Thyroid gland (tissue), 4 donors: ENCODE results near the gene DDX56. TPM values are rescaled to one million over a fixed set of nuclear protein-coding genes. Genes with fewer than 3 reads are reported as not detected.

Experiments
- DNase-seq, 2 donors: peaks; one replicate each; pipeline ENCODE4 v3.0.0-alpha.2; 2019
- H3K27ac ChIP-seq, 3 donors: fragments of 200-600 bp; sonication (generic); 1 replicate in 2 of 3; 2 replicates in 1 of 3; pipeline ENCODE4 v1.5.1; 2016 to 2019; ENCODE audit warnings: mild to moderate bottlenecking in 1 of 3, moderate library complexity in 1 of 3
- H3K27me3 ChIP-seq: fragments of 200-600 bp; sonication (generic); one replicate; pipeline ENCODE4 v1.5.1; 2019
- H3K36me3 ChIP-seq, 2 donors: fragments of 200-600 bp; sonication (generic); one replicate each; pipeline ENCODE4 v1.5.1; 2016 to 2019
- H3K4me1 ChIP-seq, 2 donors: fragments of 200-600 bp; sonication (generic); one replicate each; pipeline ENCODE4 v1.5.1; 2017 to 2019
- H3K4me3 ChIP-seq, 3 donors: fragments of 200-600 bp; sonication (generic); replicated peaks in 1 of 3; 1 replicate in 2 of 3; 2 replicates in 1 of 3; pipeline ENCODE4 v1.5.1; 2016; ENCODE audit warnings: mild to moderate bottlenecking in 1 of 3
- H3K9me3 ChIP-seq: fragments of 200-600 bp; sonication (generic); one replicate; pipeline ENCODE4 v1.5.1; 2017
- POLR2A ChIP-seq, 2 donors: fragments of 450-650 bp; IDR thresholded peaks; one replicate each; pipeline ENCODE4 v1.6.1; 2017; ENCODE audit warnings: antibody characterized with exemption in 2 of 2, mild to moderate bottlenecking in 2 of 2, moderate library complexity in 1 of 2
- WGBS, 2 donors: methylation state at CpG; one replicate each; pipeline ENCODE4 v1.1.5; 2017; 5-methylcytosine and 5-hydroxymethylcytosine counted together
- intact Hi-C: fragments of 100-400 bp; cut with DNase I; formaldehyde crosslinking; loops from one replicate; pipeline ENCODE4 v1.15.1; 2023
- total RNA-seq, 4 donors: library from RNA; depleted of rRNA; stranded (reverse); fragments of >200 nt; gene quantifications; one replicate each; pipeline ENCODE4 v1.2.3, GENCODE V29; 2016
- TF ChIP-seq, protein P1 (sequence below), 6 experiments: fragments of 200-600 bp in 3 of 6; fragments of 450-650 bp in 3 of 6; sonication (generic) in 3 of 6; IDR thresholded peaks; one replicate each; pipeline ENCODE4 v1.5.1; 2016 to 2019; ENCODE audit warnings: antibody characterized with exemption in 6 of 6, mild to moderate bottlenecking in 2 of 6, inconsistent platforms in 1 of 6, moderate library complexity in 1 of 6

The DDX56 gene
- total RNA-seq, 4 donors from 2014 or later: 47.3 to 77.3 (median 62.1) TPM

DNA sequence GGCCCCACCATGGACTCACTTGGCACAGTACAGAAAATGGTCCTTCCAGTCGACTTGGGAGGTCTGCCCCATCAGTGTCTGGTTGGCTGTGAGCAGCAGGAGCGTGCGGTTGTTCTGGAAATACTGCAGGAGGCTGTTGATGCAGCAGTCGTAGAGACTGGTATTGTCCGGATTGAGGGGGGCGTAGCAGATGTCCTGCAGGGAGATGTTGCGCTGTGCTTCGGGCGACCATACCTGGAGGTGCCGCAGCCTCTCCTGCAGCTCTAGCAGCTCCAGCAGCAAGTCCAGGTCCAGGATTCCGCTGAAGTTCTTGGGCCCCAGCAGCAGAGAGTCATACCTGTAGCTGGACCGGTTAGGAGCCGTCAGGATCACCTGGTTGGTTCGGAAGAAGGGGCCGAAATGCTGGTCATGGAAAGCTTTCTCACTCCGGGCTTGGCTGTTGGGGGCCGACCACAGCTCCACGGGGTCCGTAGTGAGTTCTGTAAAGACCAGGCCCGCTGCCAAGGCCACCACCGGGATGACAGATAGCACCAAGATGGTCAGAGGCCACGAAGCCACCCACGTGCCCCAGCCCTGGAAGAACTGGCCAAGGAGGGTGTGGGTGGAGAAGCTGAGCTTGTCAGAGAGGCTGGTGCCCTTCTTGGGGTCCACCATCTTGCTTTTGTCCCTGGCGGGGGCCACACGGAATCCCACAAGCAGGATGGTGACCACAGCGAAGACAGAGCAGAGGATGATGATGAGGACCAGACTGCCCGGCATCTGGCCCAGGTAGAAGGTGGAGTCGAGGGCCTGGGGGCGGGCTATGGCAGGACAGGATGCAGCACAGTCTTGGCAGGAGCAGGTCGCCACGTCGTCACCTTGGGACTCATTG lies 34.7 kb downstream of the DDX56 start:
- intact Hi-C loops: no loop called here

GRCh38 chr7:44538093-44538797 lies 35.5 kb downstream of the DDX56 start:
- H3K9me3 ChIP-seq: no peaks in the 10 kb centered on the region
- 81 to 86% methylated on average over 16 to 17 of the region's 17 CpGs for WGBS, 2 donors
- no peak for DNase-seq
- no peak overlapping the region for H3K27ac ChIP-seq
- no peaks in the 10 kb centered on the region for H3K4me1 ChIP-seq
- intact Hi-C loops: no loop called here
- no peak overlapping the region for H3K4me3 ChIP-seq
- TF ChIP-seq, protein P1, sequence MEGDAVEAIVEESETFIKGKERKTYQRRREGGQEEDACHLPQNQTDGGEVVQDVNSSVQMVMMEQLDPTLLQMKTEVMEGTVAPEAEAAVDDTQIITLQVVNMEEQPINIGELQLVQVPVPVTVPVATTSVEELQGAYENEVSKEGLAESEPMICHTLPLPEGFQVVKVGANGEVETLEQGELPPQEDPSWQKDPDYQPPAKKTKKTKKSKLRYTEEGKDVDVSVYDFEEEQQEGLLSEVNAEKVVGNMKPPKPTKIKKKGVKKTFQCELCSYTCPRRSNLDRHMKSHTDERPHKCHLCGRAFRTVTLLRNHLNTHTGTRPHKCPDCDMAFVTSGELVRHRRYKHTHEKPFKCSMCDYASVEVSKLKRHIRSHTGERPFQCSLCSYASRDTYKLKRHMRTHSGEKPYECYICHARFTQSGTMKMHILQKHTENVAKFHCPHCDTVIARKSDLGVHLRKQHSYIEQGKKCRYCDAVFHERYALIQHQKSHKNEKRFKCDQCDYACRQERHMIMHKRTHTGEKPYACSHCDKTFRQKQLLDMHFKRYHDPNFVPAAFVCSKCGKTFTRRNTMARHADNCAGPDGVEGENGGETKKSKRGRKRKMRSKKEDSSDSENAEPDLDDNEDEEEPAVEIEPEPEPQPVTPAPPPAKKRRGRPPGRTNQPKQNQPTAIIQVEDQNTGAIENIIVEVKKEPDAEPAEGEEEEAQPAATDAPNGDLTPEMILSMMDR (IDR thresholded peaks at IDR 0.05): no peak
- no peak for TF ChIP-seq POLR2A (IDR thresholded peaks at IDR 0.05)
- no peaks in the 10 kb centered on the region for H3K36me3 ChIP-seq
- no peaks in the 10 kb centered on the region for H3K27me3 ChIP-seq

More for the DNA sequence above, 34.7 kb downstream of the DDX56 start:
- no peaks in the 10 kb centered on the region for H3K27me3 ChIP-seq
- 93% methylated on average over 31 to 32 of the region's 32 CpGs for WGBS, 2 donors
- TF ChIP-seq POLR2A (IDR thresholded peaks at IDR 0.05): no peak
- TF ChIP-seq, protein P1 (IDR thresholded peaks at IDR 0.05): no peak
- H3K4me1 ChIP-seq: no peaks in the 10 kb centered on the region
- H3K4me3 ChIP-seq: no peak overlapping the region
- no peak overlapping the region for H3K27ac ChIP-seq
- no peak for DNase-seq
- no peaks in the 10 kb centered on the region for H3K36me3 ChIP-seq
- no peaks in the 10 kb centered on the region for H3K9me3 ChIP-seq

DNA sequence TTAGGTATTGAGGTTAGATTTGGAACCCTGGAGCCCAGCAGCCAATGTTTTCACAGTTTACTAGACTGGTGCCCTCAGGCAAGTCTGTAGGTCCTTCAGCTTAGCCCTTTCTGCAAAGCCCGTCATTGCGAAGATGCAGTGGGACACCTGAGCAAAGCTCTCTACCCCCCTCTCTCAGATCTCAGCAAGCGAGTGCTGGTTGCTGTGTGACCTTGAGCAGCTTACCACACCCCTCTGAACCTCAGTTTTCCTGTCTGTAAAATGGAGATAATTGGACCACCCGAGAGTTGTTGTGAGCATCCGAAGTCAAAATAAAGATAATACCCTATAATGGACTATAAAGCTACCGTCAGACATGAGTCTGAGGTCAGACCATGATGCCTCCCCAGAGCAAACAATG lies 36.3 kb downstream of the DDX56 start:
- no peaks in the 10 kb centered on the region for H3K4me1 ChIP-seq
- no peak overlapping the region for H3K4me3 ChIP-seq
- intact Hi-C loops: no loop called here
- 90 to 96% methylated on average over 6 of the region's 6 CpGs for whole genome bisulfite sequencing, 2 donors
- no peak overlapping the region for H3K27ac ChIP-seq
- no peak for DNase-seq
- no peak for TF ChIP-seq POLR2A (IDR thresholded peaks at IDR 0.05)
- TF ChIP-seq, protein P1 (IDR thresholded peaks at IDR 0.05): no peak
- H3K36me3 ChIP-seq: no peaks in the 10 kb centered on the region
- H3K27me3 ChIP-seq: no peaks in the 10 kb centered on the region
- H3K9me3 ChIP-seq: no peaks in the 10 kb centered on the region

DNA sequence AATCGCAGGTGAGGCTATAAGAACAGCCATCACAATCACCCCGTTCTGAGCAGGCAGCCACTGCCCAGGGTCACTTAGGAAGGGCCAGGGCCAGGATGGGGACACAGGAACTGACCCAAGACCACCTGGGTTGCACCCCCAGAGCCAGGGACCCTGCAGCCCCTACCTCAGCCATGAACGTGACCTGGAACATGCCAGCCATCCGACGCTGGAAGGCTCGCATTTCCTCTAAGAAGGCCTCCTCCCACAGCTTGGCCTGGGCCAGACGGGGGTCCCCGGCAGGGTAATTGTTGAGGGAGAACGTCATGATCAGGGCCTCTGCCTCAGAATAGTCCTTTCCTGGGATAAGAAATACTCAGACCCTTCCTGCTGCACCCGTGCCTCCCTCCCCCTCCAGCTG lies 37.6 kb downstream of the DDX56 start:
- no peak overlapping the region for H3K27ac ChIP-seq
- 70 to 72% methylated on average over 10 of the region's 10 CpGs for WGBS, 2 donors
- no peaks in the 10 kb centered on the region for H3K9me3 ChIP-seq
- no peak for TF ChIP-seq POLR2A (IDR thresholded peaks at IDR 0.05)
- TF ChIP-seq, protein P1 (IDR thresholded peaks at IDR 0.05): no peak
- H3K4me3 ChIP-seq: no peak overlapping the region
- no peaks in the 10 kb centered on the region for H3K27me3 ChIP-seq
- no peaks in the 10 kb centered on the region for H3K4me1 ChIP-seq
- H3K36me3 ChIP-seq: no peaks in the 10 kb centered on the region
- intact Hi-C loops: no loop called here
- no peak for DNase-seq
